Right atrium auricular region (tissue), 2 donors: ENCODE data around the gene PIGU. TPM values are rescaled to one million over a fixed set of nuclear protein-coding genes. Genes with fewer than 3 reads are reported as not detected.

ENCODE experiments used
- DNase-seq: peaks from one replicate; pipeline ENCODE4 v3.0.0-alpha.2; 2019; ENCODE audit warnings: low spot score
- H3K27ac ChIP-seq, 2 donors: fragments of 200-600 bp; sonication (generic); 1 replicate in 1 of 2; 2 replicates in 1 of 2; pipeline ENCODE4 v1.5.1; 2016 to 2019
- H3K27me3 ChIP-seq, 2 donors: fragments of 200-600 bp; sonication (generic); one replicate each; pipeline versions ENCODE4 v1.5.1 to v1.6.0; 2017 to 2019
- H3K36me3 ChIP-seq: fragments of 200-600 bp; sonication (generic); one replicate; pipeline ENCODE4 v1.5.1; 2016
- H3K4me1 ChIP-seq, 2 donors: fragments of 200-600 bp; sonication (generic); one replicate each; pipeline versions ENCODE4 v1.5.1 to v1.6.0; 2017 to 2019
- H3K4me3 ChIP-seq, 2 donors: fragments of 200-600 bp; sonication (generic); 1 replicate in 1 of 2; 2 replicates in 1 of 2; pipeline ENCODE4 v1.5.1; 2017 to 2019; ENCODE audit warnings: mild to moderate bottlenecking in 1 of 2, moderate library complexity in 1 of 2
- H3K9me3 ChIP-seq, 2 donors: fragments of 200-600 bp; sonication (generic); one replicate each; pipeline ENCODE4 v1.5.1; 2019
- CTCF ChIP-seq, 2 donors: fragments of 200-600 bp; sonication (generic); IDR thresholded peaks; one replicate each; pipeline ENCODE4 v1.5.1; 2019; ENCODE audit warnings: antibody characterized with exemption in 2 of 2
- total RNA-seq, 2 donors: library from RNA; depleted of rRNA; stranded (reverse); fragments of >200 nt; gene quantifications; one replicate each; pipeline ENCODE4 v1.1.0, GENCODE V29; 2016

The PIGU gene
- total RNA-seq, 2 donors from 2014 or later = 16.6 to 17.7 TPM

DNA sequence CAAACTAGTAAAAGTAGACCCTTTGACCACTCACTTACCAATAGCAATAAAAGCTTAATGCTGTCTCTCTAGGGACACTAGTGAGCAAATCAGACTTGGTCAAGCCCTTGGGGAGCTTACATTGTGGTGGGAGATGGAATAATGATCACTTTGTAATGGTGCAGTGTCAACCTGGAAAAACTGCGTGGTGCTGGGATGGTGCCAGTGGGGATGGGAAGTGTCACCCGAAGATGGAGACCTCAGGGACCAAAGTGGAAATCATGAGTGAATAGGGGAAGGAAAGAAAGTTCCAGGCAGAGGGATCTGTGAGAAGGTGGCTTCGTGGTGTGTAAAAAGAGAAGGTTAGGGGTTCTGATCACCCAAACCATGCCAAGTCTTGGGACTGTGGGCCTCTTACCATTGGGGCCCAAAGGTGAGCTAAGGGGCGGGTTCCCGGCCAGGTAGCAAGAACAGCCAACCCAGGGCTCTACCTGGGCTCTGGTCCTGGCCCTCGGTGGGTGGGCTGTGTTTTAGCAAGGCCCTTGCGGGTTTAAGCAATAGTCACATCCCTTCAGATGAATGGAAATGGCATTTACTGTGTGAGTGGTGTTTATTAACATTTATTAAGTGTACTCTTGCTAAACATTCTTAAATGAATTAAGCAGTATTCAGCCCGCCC, 145.2 kb downstream of the PIGU start:
- no peak overlapping the region for H3K27ac ChIP-seq
- no peaks in the 10 kb centered on the region for H3K27me3 ChIP-seq
- H3K4me3 ChIP-seq = no peak overlapping the region
- H3K9me3 ChIP-seq = no peaks in the 10 kb centered on the region
- no peak for DNase-seq
- TF ChIP-seq CTCF (IDR thresholded peaks at IDR 0.05) = no peak
- peaks cover 87% of the 10 kb centered on the region for H3K36me3 ChIP-seq
- H3K4me1 ChIP-seq = peaks cover 0 to 42% of the 10 kb centered on the region in 2 donors

DNA sequence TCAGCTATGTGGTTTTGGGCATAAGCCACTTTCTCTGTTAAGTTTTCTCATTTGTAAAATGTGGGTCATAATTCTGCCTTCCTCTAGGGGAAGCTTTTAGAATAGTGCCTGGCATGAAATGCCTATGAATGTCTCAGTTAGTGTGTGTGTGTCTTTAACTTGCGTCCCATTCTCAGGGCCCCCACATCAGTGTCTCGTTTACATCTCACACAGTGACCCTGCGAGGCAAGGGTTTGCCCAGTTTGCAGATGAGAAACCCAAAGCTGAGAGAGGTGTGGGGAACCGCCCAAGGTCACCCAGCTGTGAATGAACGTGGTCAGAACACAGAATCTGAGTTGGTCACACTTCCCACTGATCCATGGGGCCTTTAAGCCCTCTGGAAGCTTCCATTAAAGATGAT, 146.6 kb downstream of the PIGU start:
- H3K9me3 ChIP-seq = no peaks in the 10 kb centered on the region
- H3K4me1 ChIP-seq = peaks cover 0 to 56% of the 10 kb centered on the region in 2 donors
- peaks cover 80% of the 10 kb centered on the region for H3K36me3 ChIP-seq
- peak overlapping the region in 1 of 2 donors; percentile 57 for H3K27ac ChIP-seq
- TF ChIP-seq CTCF (IDR thresholded peaks at IDR 0.05) = no peak
- DNase-seq = no peak
- H3K4me3 ChIP-seq = no peak overlapping the region
- no peaks in the 10 kb centered on the region for H3K27me3 ChIP-seq

DNA sequence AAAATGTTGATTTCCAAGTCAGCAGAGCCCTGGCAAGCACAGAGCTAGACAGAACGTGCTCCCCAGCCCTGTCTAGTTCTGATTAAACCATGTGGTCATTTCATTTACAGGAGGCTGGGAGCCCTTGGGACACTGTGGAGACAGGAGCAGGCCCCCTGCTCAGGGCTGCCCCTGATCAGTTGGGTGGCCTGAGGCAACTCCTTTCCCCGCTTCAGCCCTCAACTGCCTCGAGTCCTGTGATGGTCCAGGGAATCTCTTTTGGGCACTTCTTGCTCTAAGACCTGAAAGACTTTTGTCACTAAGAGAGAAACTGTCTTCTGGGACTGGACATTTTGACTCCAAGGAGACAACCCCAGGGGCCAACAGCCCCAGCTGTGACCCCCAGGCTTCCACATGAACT, 147.2 kb downstream of the PIGU start:
- H3K27me3 ChIP-seq = no peaks in the 10 kb centered on the region
- H3K4me1 ChIP-seq = peaks cover 0 to 62% of the 10 kb centered on the region in 2 donors
- peak overlapping the region; percentile 57 to 63 for H3K27ac ChIP-seq
- no peaks in the 10 kb centered on the region for H3K9me3 ChIP-seq
- TF ChIP-seq CTCF (IDR thresholded peaks at IDR 0.05) = no peak
- no peak overlapping the region for H3K4me3 ChIP-seq
- H3K36me3 ChIP-seq = peaks cover 74% of the 10 kb centered on the region
- DNase-seq = no peak

GRCh38 chr20:34528921-34529297, 148.0 kb downstream of the PIGU start:
- TF ChIP-seq CTCF (IDR thresholded peaks at IDR 0.05) = no peak
- Histone ChIP-seq H3K9me3 (no peaks in the 10 kb centered on the region), H3K27me3 (no peaks in the 10 kb centered on the region), H3K4me3 (no peak overlapping the region), H3K4me1 (peaks cover 0 to 69% of the 10 kb centered on the region in 2 donors), H3K36me3 (peaks cover 65% of the 10 kb centered on the region), H3K27ac (peak overlapping the region; percentile 57 to 63)
- no peak for DNase-seq

DNA sequence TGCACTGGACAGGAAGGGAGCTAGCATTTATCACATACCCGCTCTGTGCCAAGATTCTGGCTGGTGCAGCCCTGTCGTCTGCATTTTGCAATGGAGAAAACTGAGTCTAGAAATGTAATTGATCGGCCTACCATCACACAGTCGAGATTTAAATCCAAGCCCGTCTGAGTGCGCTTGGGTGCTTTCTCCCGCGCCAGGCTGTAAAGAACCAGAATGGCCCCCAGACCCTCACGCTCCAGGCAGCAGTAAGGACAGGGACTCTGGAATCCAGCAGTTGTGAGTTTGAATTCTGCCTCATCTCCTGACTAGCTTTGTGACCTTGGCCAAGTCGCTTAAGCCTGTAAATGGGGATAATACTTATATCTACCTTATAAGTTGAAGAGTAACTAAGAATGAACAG, 149.9 kb downstream of the PIGU start:
- no peak for TF ChIP-seq CTCF (IDR thresholded peaks at IDR 0.05)
- peak overlapping the region; percentile 80 to 84 for H3K27ac ChIP-seq
- H3K27me3 ChIP-seq = no peaks in the 10 kb centered on the region
- H3K4me3 ChIP-seq = no peak overlapping the region
- H3K9me3 ChIP-seq = no peaks in the 10 kb centered on the region
- H3K36me3 ChIP-seq = peaks cover 46% of the 10 kb centered on the region
- DNase-seq = no peak
- peaks cover 0 to 80% of the 10 kb centered on the region in 2 donors for H3K4me1 ChIP-seq

DNA sequence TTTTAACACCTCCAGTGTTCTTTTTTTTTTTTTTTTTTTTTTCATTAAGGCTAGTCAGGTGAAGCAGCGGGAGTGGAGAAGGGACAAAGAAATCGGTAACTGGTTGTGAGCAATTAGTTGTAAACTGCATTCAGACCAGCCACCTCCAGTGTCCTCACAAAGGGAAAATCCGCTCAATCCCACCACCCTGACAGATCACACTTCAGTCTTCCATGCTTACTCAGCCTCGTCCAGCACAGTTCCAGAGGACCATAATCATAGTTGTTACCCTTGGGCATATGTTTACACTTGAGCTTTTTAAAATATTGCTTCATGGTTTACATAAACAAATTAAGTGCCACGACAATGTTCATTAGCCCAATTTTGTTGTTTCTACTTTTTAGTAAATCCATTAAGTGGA, 150.4 kb downstream of the PIGU start:
- Histone ChIP-seq H3K4me3 (no peak overlapping the region), H3K27ac (peak overlapping the region; percentile 80 to 84), H3K36me3 (peaks cover 41% of the 10 kb centered on the region), H3K27me3 (no peaks in the 10 kb centered on the region), H3K9me3 (no peaks in the 10 kb centered on the region), H3K4me1 (peaks cover 0 to 80% of the 10 kb centered on the region in 2 donors)
- no peak for TF ChIP-seq CTCF (IDR thresholded peaks at IDR 0.05)
- no peak for DNase-seq
